SKM-1 (cell line): ENCODE results near the gene NCDN.
"Not testable (repeated sequence)": the region's sequence is repeated elsewhere in the genome, so short reads cannot be mapped to it uniquely, and the experiment has no call there.

Experiments used
- DNase-seq: peaks from one replicate; lab custom pipeline; 2025; ENCODE audit not compliant: unreplicated experiment; lab: John Stamatoyannopoulos, UW

The NCDN gene

GRCh38 chr1:35568975-35569395, 11.4 kb downstream of the NCDN start:
- peak; percentile 50 for DNase-seq

GRCh38 chr1:35569936-35570335, 12.3 kb downstream of the NCDN start:
- no peak for DNase-seq

GRCh38 chr1:35570589-35571137, 13.1 kb downstream of the NCDN start:
- no peak for DNase-seq

- DNase-seq, result no peak
These were observed 13.7 kb downstream of the NCDN start for GRCh38 chr1:35571263-35571662.

- DNase-seq, result no peak
These were observed 14.7 kb downstream of the NCDN start for GRCh38 chr1:35572296-35572695.

- no peak for DNase-seq
These were observed 15.9 kb downstream of the NCDN start, which contains the start of gene TFAP2E for GRCh38 chr1:35573198-35574124. Gene TFAP2E, plus strand, starts transcription at chr1:35573314. Its CDS starts 264 bp downstream, at chr1:35573578.

GRCh38 chr1:35574125-35574654, 16.6 kb downstream of the NCDN start:
- DNase-seq, result no peak

GRCh38 chr1:35574655-35575415, 17.2 kb downstream of the NCDN start:
- DNase-seq, result no peak

GRCh38 chr1:35575416-35575958, 17.9 kb downstream of the NCDN start:
- DNase-seq, result no peak

GRCh38 chr1:35576061-35576765, 18.6 kb downstream of the NCDN start:
- no peak for DNase-seq

- not testable (repeated sequence) for DNase-seq
These were observed 19.1 kb downstream of the NCDN start for GRCh38 chr1:35576766-35577070.

GRCh38 chr1:35577071-35577998, 19.7 kb downstream of the NCDN start:
- DNase-seq, result peak; percentile 76

- DNase-seq, result no peak
These were observed 23.4 kb downstream of the NCDN start for GRCh38 chr1:35580949-35581388.

- not testable (repeated sequence) for DNase-seq
These were observed 24.0 kb downstream of the NCDN start for GRCh38 chr1:35581621-35582020.

GRCh38 chr1:35585281-35585680, 27.7 kb downstream of the NCDN start:
- no peak for DNase-seq

GRCh38 chr1:35585805-35586204, 28.2 kb downstream of the NCDN start:
- not testable (repeated sequence) for DNase-seq

- DNase-seq, result no peak
These were observed 29.2 kb downstream of the NCDN start for GRCh38 chr1:35586808-35587207.

GRCh38 chr1:35587736-35588135, 30.1 kb downstream of the NCDN start:
- no peak for DNase-seq

GRCh38 chr1:35588197-35588910, 30.8 kb downstream of the NCDN start:
- no peak for DNase-seq
